ENCODE measurements around the gene ZNF423.

ZNF423 gene

GRCh38 chr16:49516382-49517036, 339.4 kb downstream of the ZNF423 start:
- Histone ChIP-seq H3K27ac (no peak overlapping the region), H3K4me3 (no peak overlapping the region)
- no peak for DNase-seq (ENCODE audit: low spot score)
- no peak for TF ChIP-seq CTCF (IDR thresholded peaks at IDR 0.05)

- DNase-seq (ENCODE audit: low spot score): no peak
- TF ChIP-seq CTCF (IDR thresholded peaks at IDR 0.05): no peak
- no peak overlapping the region for H3K27ac ChIP-seq
These were observed 340.1 kb downstream of the ZNF423 start for GRCh38 chr16:49515861-49516260.

GRCh38 chr16:49515016-49515565, 340.8 kb downstream of the ZNF423 start:
- no peak for DNase-seq (ENCODE audit: low spot score)
- TF ChIP-seq CTCF (IDR thresholded peaks at IDR 0.05): no peak
- no peak overlapping the region for H3K27ac ChIP-seq
- no peak overlapping the region for H3K4me3 ChIP-seq

More at GRCh38 chr16:49515861-49516260, 340.1 kb downstream of the ZNF423 start:
- H3K4me3 ChIP-seq: no peak overlapping the region

GRCh38 chr16:49514073-49514980, 341.6 kb downstream of the ZNF423 start:
- no peak for DNase-seq (ENCODE audit: low spot score)
- Histone ChIP-seq H3K4me3 (no peak overlapping the region), H3K27ac (no peak overlapping the region)
- no peak for TF ChIP-seq CTCF (IDR thresholded peaks at IDR 0.05)

- no peak for DNase-seq (ENCODE audit: low spot score)
- Histone ChIP-seq H3K27ac (no peak overlapping the region), H3K4me3 (no peak overlapping the region)
- no peak for TF ChIP-seq CTCF (IDR thresholded peaks at IDR 0.05)
These were observed 342.9 kb downstream of the ZNF423 start for GRCh38 chr16:49513040-49513439.

- Histone ChIP-seq H3K27ac (no peak overlapping the region), H3K4me3 (no peak overlapping the region)
- no peak for TF ChIP-seq CTCF (IDR thresholded peaks at IDR 0.05)
- no peak for DNase-seq (ENCODE audit: low spot score)
These were observed 345.1 kb downstream of the ZNF423 start for GRCh38 chr16:49510654-49511305.
